DOHH2 (cell line): ENCODE results near the gene PEX14.

Experiments
- H3F3A ChIP-seq: fragments of 200-600 bp; sonication (generic), shearing (Covaris generic); 2 replicates; pipeline ENCODE4 v1.6.0; 2016; ENCODE audit warnings: antibody characterized with exemption, mild to moderate bottlenecking; ENCODE audit not compliant: control insufficient read depth, insufficient read depth
- H3K27ac ChIP-seq: fragments of 200-600 bp; sonication (generic); 2 replicates; pipeline ENCODE4 v1.5.1; 2014; ENCODE audit warnings: low read depth, mild to moderate bottlenecking, low read length, moderate library complexity
- H3K27me3 ChIP-seq: fragments of 200-600 bp; sonication (generic); 2 replicates; pipeline ENCODE4 v1.6.1; 2014; ENCODE audit warnings: mild to moderate bottlenecking, low read length, mixed read lengths; ENCODE audit not compliant: control insufficient read depth
- H3K36me3 ChIP-seq: fragments of 200-600 bp; sonication (generic); 2 replicates; pipeline ENCODE4 v1.6.1; 2014; ENCODE audit warnings: mild to moderate bottlenecking, low read length, moderate library complexity, mixed read lengths; ENCODE audit not compliant: control insufficient read depth
- H3K4me1 ChIP-seq: fragments of 200-600 bp; sonication (generic); 2 replicates; pipeline ENCODE4 v1.6.1; 2014; ENCODE audit warnings: mild to moderate bottlenecking, low read length, mixed read lengths; ENCODE audit not compliant: control insufficient read depth
- H3K4me2 ChIP-seq: fragments of 200-600 bp; sonication (generic); 2 replicates; pipeline ENCODE4 v1.6.0; 2014; ENCODE audit warnings: mild to moderate bottlenecking, low read length, moderate library complexity
- H3K4me3 ChIP-seq: fragments of 200-600 bp; sonication (generic); 2 replicates; pipeline ENCODE4 v1.5.1; 2014; ENCODE audit warnings: mild to moderate bottlenecking, low read length, mixed read lengths
- H3K79me2 ChIP-seq: fragments of 200-600 bp; sonication (generic); 2 replicates; pipeline ENCODE4 v1.6.1; 2014; ENCODE audit warnings: mild to moderate bottlenecking, low read length, mixed read lengths; ENCODE audit not compliant: control insufficient read depth
- H3K9me2 ChIP-seq: fragments of 200-600 bp; sonication (generic); replicated peaks from 2 replicates; pipeline ENCODE4 v1.6.1; 2014; ENCODE audit warnings: mild to moderate bottlenecking, low read length, mixed read lengths; ENCODE audit not compliant: control insufficient read depth
- H3K9me3 ChIP-seq: fragments of 200-600 bp; sonication (generic); 2 replicates; pipeline ENCODE4 v1.6.1; 2014; ENCODE audit warnings: antibody characterized with exemption, low read length, mixed read lengths; ENCODE audit not compliant: control insufficient read depth, insufficient read depth
- H4K20me1 ChIP-seq: fragments of 200-600 bp; sonication (generic); 2 replicates; pipeline ENCODE4 v1.6.0; 2014; ENCODE audit warnings: low read depth, mild to moderate bottlenecking, antibody characterized with exemption, low read length, moderate library complexity; ENCODE audit not compliant: control insufficient read depth, insufficient read depth
- CTCF ChIP-seq: fragments of 200-600 bp; sonication (generic); IDR thresholded peaks from one replicate; pipeline ENCODE4 v1.5.1; 2014; ENCODE audit warnings: antibody characterized with exemption, mild to moderate bottlenecking, low read depth, low read length; ENCODE audit not compliant: poor library complexity, severe bottlenecking
- EZH2phosphoT487 ChIP-seq: fragments of 200-600 bp; sonication (generic); IDR thresholded peaks from 2 replicates; pipeline ENCODE4 v1.6.1; 2017; ENCODE audit warnings: borderline replicate concordance, mild to moderate bottlenecking, antibody characterized with exemption, low read length, moderate library complexity, mixed read lengths

PEX14 gene

DNA sequence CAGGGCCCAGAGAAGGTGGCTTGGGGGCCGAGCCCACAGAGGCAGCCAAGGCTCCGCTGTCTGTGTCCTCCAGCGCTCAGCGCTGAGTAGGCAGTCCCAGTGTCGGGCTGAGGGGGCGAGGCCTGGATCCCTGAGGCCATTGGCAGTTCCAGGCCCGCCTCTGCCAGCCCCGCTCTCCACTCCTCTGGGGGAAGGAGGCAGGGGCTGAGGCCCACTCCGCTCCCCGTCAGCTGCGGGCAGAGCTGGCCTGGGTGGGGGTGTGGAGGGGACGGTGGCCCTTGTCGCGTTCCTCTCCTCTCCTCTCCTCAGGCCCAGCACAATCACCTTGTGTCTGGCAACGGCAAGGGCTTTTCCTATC, 188.9 kb downstream of the PEX14 start:
- H3K9me2 ChIP-seq, result no peaks in the 10 kb centered on the region
- H3F3A ChIP-seq, result no peaks in the 10 kb centered on the region
- H3K79me2 ChIP-seq, result no peaks in the 10 kb centered on the region
- no peak overlapping the region for H3K27ac ChIP-seq
- TF ChIP-seq EZH2phosphoT487 (no peak), CTCF (no peak)
- no peak overlapping the region for H3K4me3 ChIP-seq
- H3K4me2 ChIP-seq, result no peak overlapping the region
- H3K4me1 ChIP-seq, result no peaks in the 10 kb centered on the region
- no peaks in the 10 kb centered on the region for H4K20me1 ChIP-seq
- H3K27me3 ChIP-seq, result no peaks in the 10 kb centered on the region
- no peaks in the 10 kb centered on the region for H3K9me3 ChIP-seq
- H3K36me3 ChIP-seq, result no peaks in the 10 kb centered on the region

DNA sequence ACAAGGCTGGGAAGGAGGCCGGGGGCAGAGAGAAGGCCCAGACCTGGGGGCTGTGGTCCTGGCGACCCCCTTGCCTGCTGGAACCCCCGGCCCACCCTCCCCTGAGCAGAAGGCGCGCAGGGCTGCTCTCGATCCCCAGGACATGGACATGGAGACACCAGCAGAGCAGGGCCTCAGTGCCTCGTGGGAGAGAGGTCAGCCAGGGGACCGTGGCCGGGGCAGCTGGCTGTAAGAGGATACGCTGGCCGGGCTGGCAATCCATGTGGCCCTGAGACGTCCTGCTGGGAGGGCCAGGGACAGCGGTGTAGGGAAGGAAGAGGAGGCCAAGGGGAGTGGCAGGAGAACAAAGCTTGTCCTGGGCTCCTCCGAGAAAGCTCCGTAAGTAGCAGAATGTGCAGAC, 189.5 kb downstream of the PEX14 start:
- no peak overlapping the region for H3K4me2 ChIP-seq
- H3K9me2 ChIP-seq, result no peaks in the 10 kb centered on the region
- H3K79me2 ChIP-seq, result no peaks in the 10 kb centered on the region
- no peak overlapping the region for H3K27ac ChIP-seq
- H3K9me3 ChIP-seq, result no peaks in the 10 kb centered on the region
- TF ChIP-seq EZH2phosphoT487 (no peak), CTCF (no peak)
- H3F3A ChIP-seq, result no peaks in the 10 kb centered on the region
- H4K20me1 ChIP-seq, result no peaks in the 10 kb centered on the region
- no peaks in the 10 kb centered on the region for H3K27me3 ChIP-seq
- H3K4me1 ChIP-seq, result no peaks in the 10 kb centered on the region
- H3K36me3 ChIP-seq, result no peaks in the 10 kb centered on the region
- H3K4me3 ChIP-seq, result no peak overlapping the region

GRCh38 chr1:10665226-10665625, 190.5 kb downstream of the PEX14 start:
- no peaks in the 10 kb centered on the region for H3K9me3 ChIP-seq
- no peak for TF ChIP-seq CTCF
- TF ChIP-seq EZH2phosphoT487, result no peak
- H3K36me3 ChIP-seq, result no peaks in the 10 kb centered on the region
- no peak overlapping the region for H3K4me2 ChIP-seq
- H3K9me2 ChIP-seq, result no peaks in the 10 kb centered on the region
- H3K4me3 ChIP-seq, result no peak overlapping the region
- H3K79me2 ChIP-seq, result no peaks in the 10 kb centered on the region
- H4K20me1 ChIP-seq, result no peaks in the 10 kb centered on the region
- no peaks in the 10 kb centered on the region for H3K27me3 ChIP-seq
- H3K27ac ChIP-seq, result no peak overlapping the region
- H3K4me1 ChIP-seq, result no peaks in the 10 kb centered on the region
- H3F3A ChIP-seq, result no peaks in the 10 kb centered on the region
